ENCODE measurements around the gene SDCCAG8.

DNA sequence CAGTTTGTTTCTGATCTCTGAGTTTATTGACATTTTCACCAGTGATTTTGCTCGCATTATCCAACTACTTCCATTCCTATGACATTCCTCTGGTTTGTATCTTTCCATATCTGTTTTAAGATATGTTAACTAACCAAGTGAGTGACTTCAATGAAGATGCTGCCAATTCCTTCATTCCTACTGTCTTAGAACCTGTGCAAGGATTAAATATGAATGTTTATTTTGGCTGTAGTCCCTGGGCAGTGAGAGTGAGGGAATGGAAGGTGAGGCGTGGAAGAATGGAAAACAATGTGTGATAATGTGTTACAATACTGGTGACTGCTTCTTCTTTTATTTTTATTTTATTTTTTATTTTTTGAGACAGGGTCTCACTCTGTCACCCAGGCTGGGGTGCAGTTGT lies 183.0 kb downstream of the SDCCAG8 start:
- TF ChIP-seq CTCF (IDR thresholded peaks at IDR 0.05) (no peak), POLR2A (IDR thresholded peaks at IDR 0.05) (no peak)
